GM23338 (cell line): Measurements from ENCODE around the gene ADPRHL1. TPM values are rescaled to one million over a fixed set of nuclear protein-coding genes. Genes with fewer than 3 reads are reported as not detected.

ENCODE experiments used
- CREB1 ChIP-seq: fragments of 250-450 bp; sonication (Bioruptor Pico); IDR thresholded peaks from 2 replicates; pipeline ENCODE4 v1.5.0; 2020; ENCODE audit warnings: low read depth, mild to moderate bottlenecking, moderate library complexity
- EZH2 ChIP-seq: fragments of 200-600 bp; sonication (generic); IDR thresholded peaks from one replicate; pipeline ENCODE4 v1.8.0; 2017; ENCODE audit warnings: antibody characterized with exemption, mild to moderate bottlenecking, low read depth; ENCODE audit not compliant: unreplicated experiment
- EZH2phosphoT487 ChIP-seq: fragments of 200-600 bp; sonication (generic); IDR thresholded peaks from one replicate; pipeline ENCODE4 v1.8.1; 2018; ENCODE audit warnings: antibody characterized with exemption; ENCODE audit not compliant: unreplicated experiment
- NANOG ChIP-seq: IDR thresholded peaks from 2 replicates; pipeline ENCODE4 v1.6.1; 2016; ENCODE audit warnings: antibody characterized with exemption, borderline replicate concordance
- POLR2AphosphoS5 ChIP-seq: IDR thresholded peaks from 2 replicates; pipeline ENCODE4 v1.6.1; 2016; ENCODE audit warnings: antibody characterized with exemption, low read depth
- STAT1 ChIP-seq: IDR thresholded peaks from one replicate; pipeline ENCODE4 v1.6.1; 2016; ENCODE audit warnings: antibody characterized with exemption; ENCODE audit not compliant: unreplicated experiment
- polyA plus RNA-seq: library from polyadenylated mRNA; unstranded; fragments of >200 nt; fragmentation: Nextera tagmentation; extraction: Ambion mirVana; gene quantifications from 2 replicates; pipeline ENCODE4 v1.2.1, GENCODE V29; 2016
- total RNA-seq: library from RNA; depleted of rRNA; stranded (reverse); fragments of >200 nt; shearing (Covaris generic); gene quantifications from 2 replicates; pipeline ENCODE4 v1.2.3, GENCODE V29; 2014
- TF ChIP-seq, protein P1 (sequence below): fragments of 250-450 bp; sonication (Bioruptor Pico); IDR thresholded peaks from 2 replicates; pipeline ENCODE4 v1.5.0; 2020; ENCODE audit warnings: mild to moderate bottlenecking, moderate library complexity
- TF ChIP-seq, protein P2 (sequence below), 2 experiments: fragments of 200-600 bp in 1 of 2; sonication (generic) in 1 of 2; conservative IDR thresholded peaks; 2 replicates each; pipeline versions ENCODE4 v1.5.1 to v1.6.1; 2016 to 2017; ENCODE audit warnings: antibody characterized with exemption in 2 of 2, low read depth in 2 of 2, mild to moderate bottlenecking in 2 of 2, moderate library complexity in 1 of 2

Gene ADPRHL1
- total and polyA plus RNA-seq, 2 experiments from 2014 or later: 0.80 to 1.0 TPM

DNA sequence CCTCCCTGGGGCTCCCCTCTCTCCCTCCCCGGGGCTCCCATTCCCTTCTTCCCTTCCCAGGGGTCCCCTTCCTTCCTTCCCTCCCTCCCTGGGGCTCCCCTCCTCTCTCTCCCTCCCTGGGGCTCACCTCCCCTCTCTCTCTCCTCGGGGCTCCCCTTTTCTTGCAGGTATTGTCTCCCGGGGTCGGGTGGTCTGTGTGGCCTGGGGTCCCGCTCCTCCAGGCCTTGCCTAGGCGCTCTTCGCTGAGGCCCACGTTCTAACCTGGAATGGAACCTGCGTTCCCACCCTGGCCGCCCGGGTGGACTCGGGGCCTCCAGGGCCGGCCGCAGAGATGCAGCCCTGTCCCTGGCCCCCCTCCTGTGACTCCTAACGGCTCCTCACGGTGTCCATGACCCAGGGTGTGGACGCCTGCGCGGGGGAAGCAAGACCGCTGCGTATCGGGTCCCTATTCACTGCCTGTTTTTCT lies 38.2 kb upstream of the ADPRHL1 start (continued):
- TF ChIP-seq, protein P1, sequence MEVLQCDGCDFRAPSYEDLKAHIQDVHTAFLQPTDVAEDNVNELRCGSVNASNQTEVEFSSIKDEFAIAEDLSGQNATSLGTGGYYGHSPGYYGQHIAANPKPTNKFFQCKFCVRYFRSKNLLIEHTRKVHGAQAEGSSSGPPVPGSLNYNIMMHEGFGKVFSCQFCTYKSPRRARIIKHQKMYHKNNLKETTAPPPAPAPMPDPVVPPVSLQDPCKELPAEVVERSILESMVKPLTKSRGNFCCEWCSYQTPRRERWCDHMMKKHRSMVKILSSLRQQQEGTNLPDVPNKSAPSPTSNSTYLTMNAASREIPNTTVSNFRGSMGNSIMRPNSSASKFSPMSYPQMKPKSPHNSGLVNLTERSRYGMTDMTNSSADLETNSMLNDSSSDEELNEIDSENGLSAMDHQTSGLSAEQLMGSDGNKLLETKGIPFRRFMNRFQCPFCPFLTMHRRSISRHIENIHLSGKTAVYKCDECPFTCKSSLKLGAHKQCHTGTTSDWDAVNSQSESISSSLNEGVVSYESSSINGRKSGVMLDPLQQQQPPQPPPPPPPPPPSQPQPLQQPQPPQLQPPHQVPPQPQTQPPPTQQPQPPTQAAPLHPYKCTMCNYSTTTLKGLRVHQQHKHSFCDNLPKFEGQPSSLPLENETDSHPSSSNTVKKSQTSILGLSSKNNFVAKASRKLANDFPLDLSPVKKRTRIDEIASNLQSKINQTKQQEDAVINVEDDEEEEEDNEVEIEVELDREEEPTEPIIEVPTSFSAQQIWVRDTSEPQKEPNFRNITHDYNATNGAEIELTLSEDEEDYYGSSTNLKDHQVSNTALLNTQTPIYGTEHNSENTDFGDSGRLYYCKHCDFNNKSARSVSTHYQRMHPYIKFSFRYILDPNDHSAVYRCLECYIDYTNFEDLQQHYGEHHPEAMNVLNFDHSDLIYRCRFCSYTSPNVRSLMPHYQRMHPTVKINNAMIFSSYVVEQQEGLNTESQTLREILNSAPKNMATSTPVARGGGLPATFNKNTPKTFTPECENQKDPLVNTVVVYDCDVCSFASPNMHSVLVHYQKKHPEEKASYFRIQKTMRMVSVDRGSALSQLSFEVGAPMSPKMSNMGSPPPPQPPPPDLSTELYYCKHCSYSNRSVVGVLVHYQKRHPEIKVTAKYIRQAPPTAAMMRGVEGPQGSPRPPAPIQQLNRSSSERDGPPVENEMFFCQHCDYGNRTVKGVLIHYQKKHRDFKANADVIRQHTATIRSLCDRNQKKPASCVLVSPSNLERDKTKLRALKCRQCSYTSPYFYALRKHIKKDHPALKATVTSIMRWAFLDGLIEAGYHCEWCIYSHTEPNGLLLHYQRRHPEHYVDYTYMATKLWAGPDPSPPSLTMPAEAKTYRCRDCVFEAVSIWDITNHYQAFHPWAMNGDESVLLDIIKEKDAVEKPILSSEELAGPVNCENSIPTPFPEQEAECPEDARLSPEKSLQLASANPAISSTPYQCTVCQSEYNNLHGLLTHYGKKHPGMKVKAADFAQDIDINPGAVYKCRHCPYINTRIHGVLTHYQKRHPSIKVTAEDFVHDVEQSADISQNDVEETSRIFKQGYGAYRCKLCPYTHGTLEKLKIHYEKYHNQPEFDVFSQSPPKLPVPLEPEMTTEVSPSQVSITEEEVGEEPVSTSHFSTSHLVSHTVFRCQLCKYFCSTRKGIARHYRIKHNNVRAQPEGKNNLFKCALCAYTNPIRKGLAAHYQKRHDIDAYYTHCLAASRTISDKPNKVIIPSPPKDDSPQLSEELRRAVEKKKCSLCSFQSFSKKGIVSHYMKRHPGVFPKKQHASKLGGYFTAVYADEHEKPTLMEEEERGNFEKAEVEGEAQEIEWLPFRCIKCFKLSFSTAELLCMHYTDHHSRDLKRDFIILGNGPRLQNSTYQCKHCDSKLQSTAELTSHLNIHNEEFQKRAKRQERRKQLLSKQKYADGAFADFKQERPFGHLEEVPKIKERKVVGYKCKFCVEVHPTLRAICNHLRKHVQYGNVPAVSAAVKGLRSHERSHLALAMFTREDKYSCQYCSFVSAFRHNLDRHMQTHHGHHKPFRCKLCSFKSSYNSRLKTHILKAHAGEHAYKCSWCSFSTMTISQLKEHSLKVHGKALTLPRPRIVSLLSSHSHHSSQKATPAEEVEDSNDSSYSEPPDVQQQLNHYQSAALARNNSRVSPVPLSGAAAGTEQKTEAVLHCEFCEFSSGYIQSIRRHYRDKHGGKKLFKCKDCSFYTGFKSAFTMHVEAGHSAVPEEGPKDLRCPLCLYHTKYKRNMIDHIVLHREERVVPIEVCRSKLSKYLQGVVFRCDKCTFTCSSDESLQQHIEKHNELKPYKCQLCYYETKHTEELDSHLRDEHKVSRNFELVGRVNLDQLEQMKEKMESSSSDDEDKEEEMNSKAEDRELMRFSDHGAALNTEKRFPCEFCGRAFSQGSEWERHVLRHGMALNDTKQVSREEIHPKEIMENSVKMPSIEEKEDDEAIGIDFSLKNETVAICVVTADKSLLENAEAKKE (CRISPR knock-in tag): no peak
- TF ChIP-seq EZH2: no peak
- TF ChIP-seq, protein P2, sequence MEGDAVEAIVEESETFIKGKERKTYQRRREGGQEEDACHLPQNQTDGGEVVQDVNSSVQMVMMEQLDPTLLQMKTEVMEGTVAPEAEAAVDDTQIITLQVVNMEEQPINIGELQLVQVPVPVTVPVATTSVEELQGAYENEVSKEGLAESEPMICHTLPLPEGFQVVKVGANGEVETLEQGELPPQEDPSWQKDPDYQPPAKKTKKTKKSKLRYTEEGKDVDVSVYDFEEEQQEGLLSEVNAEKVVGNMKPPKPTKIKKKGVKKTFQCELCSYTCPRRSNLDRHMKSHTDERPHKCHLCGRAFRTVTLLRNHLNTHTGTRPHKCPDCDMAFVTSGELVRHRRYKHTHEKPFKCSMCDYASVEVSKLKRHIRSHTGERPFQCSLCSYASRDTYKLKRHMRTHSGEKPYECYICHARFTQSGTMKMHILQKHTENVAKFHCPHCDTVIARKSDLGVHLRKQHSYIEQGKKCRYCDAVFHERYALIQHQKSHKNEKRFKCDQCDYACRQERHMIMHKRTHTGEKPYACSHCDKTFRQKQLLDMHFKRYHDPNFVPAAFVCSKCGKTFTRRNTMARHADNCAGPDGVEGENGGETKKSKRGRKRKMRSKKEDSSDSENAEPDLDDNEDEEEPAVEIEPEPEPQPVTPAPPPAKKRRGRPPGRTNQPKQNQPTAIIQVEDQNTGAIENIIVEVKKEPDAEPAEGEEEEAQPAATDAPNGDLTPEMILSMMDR (conservative IDR thresholded peaks at IDR 0.05; ENCODE audit: low read depth in 2 of 2): no peak
- TF ChIP-seq CREB1 (CRISPR knock-in tag): no peak
- TF ChIP-seq EZH2phosphoT487: no peak
- TF ChIP-seq STAT1: no peak
- no peak for TF ChIP-seq NANOG
- no peak for TF ChIP-seq POLR2AphosphoS5
